Measurements from ENCODE around the gene SFMBT2. TPM values are rescaled to one million over a fixed set of nuclear protein-coding genes. Genes with fewer than 3 reads are reported as not detected.

SFMBT2 gene
- total RNA-seq, 2 donors from 2014 or later = 12.2 to 18.5 TPM

DNA sequence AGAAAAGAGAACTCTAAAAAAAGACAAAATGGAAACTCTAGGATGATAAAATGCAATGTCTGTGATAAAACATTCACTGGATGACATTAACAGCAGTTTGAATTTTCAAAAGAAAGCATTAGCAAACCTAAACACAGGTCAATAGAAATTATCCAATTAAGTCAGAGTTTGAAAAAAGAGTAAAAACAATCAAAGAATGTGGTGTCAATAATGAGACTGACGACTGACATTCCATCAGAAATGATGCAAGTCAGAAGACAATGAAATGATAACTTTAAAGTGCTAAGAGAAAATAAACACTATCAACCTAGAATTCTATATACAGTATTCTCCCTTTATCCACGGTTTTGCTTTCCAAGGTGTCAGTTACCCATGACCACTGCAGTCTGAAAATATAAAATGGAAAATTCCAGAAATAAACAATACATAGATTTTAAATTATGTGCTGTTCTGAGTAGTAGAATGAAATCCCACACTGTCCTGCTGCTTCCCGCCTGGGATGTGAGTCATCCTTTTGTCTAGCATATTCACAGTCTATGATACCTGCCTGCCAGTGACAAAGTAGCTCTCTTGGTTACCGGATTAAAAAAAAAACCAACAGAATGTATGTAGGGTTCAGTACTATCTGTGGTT, 38.3 kb upstream of the SFMBT2 start:
- Histone ChIP-seq H3K4me1 (replicated peaks) (no peaks in the 10 kb centered on the region), H3K9me3 (no peaks in the 10 kb centered on the region), H3K27ac (no peak overlapping the region), H3K36me3 (no peaks in the 10 kb centered on the region), H3K27me3 (replicated peaks; ENCODE audit: insufficient read depth) (no peaks in the 10 kb centered on the region), H3K4me3 (no peak overlapping the region)
- TF ChIP-seq POLR2AphosphoS5 (IDR thresholded peaks at IDR 0.05) = no peak
- TF ChIP-seq, protein P1, sequence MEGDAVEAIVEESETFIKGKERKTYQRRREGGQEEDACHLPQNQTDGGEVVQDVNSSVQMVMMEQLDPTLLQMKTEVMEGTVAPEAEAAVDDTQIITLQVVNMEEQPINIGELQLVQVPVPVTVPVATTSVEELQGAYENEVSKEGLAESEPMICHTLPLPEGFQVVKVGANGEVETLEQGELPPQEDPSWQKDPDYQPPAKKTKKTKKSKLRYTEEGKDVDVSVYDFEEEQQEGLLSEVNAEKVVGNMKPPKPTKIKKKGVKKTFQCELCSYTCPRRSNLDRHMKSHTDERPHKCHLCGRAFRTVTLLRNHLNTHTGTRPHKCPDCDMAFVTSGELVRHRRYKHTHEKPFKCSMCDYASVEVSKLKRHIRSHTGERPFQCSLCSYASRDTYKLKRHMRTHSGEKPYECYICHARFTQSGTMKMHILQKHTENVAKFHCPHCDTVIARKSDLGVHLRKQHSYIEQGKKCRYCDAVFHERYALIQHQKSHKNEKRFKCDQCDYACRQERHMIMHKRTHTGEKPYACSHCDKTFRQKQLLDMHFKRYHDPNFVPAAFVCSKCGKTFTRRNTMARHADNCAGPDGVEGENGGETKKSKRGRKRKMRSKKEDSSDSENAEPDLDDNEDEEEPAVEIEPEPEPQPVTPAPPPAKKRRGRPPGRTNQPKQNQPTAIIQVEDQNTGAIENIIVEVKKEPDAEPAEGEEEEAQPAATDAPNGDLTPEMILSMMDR (IDR thresholded peaks at IDR 0.05) = no peak
- no peak for TF ChIP-seq POLR2A (IDR thresholded peaks at IDR 0.05)
- intact Hi-C loops (cut with DNase I) = no loop called here
- WGBS = 89% methylated on average over 4 of the region's 4 CpGs
- no peak for DNase-seq (ENCODE audit: low spot score)

DNA sequence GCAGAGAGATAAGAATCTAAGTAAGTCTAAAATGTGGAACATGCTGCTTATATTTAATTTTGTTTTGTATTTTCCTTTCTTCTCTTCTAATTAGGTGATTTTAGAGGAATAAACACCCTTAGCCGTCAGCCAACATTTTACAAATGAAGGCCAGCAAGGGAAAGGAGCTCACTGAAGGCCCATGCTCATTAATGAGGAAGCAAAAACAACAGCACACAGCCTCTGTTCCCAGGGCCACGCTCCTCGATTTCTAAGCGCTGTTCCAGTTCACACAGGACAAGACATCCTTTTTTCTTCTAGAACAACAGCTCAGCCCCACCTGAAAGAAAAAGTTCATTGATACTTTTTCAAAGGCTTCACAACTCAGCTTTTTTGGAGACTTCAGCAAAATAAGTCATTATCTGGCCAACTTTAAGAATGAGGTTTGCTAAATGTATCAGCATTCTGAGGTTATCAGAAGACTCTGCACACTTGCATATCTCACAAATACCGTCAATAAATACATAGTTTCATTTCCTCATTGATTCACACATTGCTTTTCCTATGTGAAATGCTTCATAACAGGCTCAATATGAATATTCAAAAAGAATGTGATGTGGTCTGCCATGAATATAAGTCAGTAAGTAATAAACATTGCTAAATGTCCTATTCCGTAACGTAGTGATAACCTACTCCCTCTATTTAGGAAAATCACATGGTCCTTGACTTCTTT, 34.8 kb upstream of the SFMBT2 start:
- no peaks in the 10 kb centered on the region for H3K27me3 ChIP-seq (replicated peaks; ENCODE audit: insufficient read depth)
- no peak overlapping the region for H3K4me3 ChIP-seq
- TF ChIP-seq, protein P1 (IDR thresholded peaks at IDR 0.05) = no peak
- TF ChIP-seq POLR2AphosphoS5 (IDR thresholded peaks at IDR 0.05) (no peak), POLR2A (IDR thresholded peaks at IDR 0.05) (no peak)
- H3K36me3 ChIP-seq = no peaks in the 10 kb centered on the region
- 90% methylated on average over 7 of the region's 7 CpGs for WGBS
- DNase-seq (ENCODE audit: low spot score) = no peak
- intact Hi-C loops (cut with DNase I) = no loop called here
- no peaks in the 10 kb centered on the region for H3K4me1 ChIP-seq (replicated peaks)
- H3K9me3 ChIP-seq = no peaks in the 10 kb centered on the region
- no peak overlapping the region for H3K27ac ChIP-seq

DNA sequence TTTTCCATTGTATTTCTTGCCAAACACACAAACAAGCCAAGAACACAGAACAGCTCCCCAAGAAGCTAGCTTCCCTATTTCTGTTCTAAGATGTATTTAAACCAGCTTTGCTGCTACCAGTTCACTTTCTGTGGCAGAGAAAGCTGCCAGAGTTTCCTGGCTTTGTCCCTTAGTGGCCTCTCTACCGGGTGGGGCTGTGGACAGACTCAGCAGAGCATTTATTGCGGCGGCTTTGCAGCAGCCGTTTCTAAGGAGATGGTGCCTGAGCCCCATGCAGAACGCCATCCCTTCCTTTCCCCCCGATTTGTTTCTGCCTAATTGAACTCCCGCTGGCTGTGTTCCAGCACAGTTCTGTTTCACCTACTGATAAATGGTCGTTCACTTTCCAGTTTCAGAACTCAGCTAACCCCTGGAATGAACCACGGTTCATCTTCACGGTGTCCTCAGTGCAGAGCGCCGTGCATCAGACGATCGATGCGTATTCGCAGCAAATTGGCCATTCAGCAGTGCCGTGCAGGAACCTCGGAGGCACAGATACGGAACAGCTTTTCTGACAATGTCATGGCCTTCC, 33.8 kb upstream of the SFMBT2 start:
- no peaks in the 10 kb centered on the region for H3K27me3 ChIP-seq (replicated peaks; ENCODE audit: insufficient read depth)
- intact Hi-C loops (cut with DNase I) = no loop called here
- TF ChIP-seq, protein P1 (IDR thresholded peaks at IDR 0.05) = no peak
- TF ChIP-seq POLR2A (IDR thresholded peaks at IDR 0.05) (no peak), POLR2AphosphoS5 (IDR thresholded peaks at IDR 0.05) (no peak)
- no peaks in the 10 kb centered on the region for H3K36me3 ChIP-seq
- no peaks in the 10 kb centered on the region for H3K9me3 ChIP-seq
- no peak overlapping the region for H3K4me3 ChIP-seq
- 38% methylated on average over 19 of the region's 19 CpGs for WGBS
- H3K4me1 ChIP-seq (replicated peaks) = no peaks in the 10 kb centered on the region
- no peak for DNase-seq (ENCODE audit: low spot score)
- no peak overlapping the region for H3K27ac ChIP-seq

GRCh38 chr10:7443036-7443435, 32.2 kb upstream of the SFMBT2 start:
- no peaks in the 10 kb centered on the region for H3K27me3 ChIP-seq (replicated peaks; ENCODE audit: insufficient read depth)
- TF ChIP-seq POLR2A (IDR thresholded peaks at IDR 0.05) (no peak), POLR2AphosphoS5 (IDR thresholded peaks at IDR 0.05) (no peak)
- TF ChIP-seq, protein P1 (IDR thresholded peaks at IDR 0.05) = no peak
- no peak for DNase-seq (ENCODE audit: low spot score)
- H3K36me3 ChIP-seq = no peaks in the 10 kb centered on the region
- H3K4me3 ChIP-seq = no peak overlapping the region
- H3K9me3 ChIP-seq = no peaks in the 10 kb centered on the region
- intact Hi-C loops (cut with DNase I) = no loop called here
- peaks cover 3% of the 10 kb centered on the region for H3K4me1 ChIP-seq (replicated peaks)
- no peak overlapping the region for H3K27ac ChIP-seq

All from prostate gland (tissue), 2 donors.